NT2/D1 (cell line): ENCODE results near the gene LRRTM4.

Experiments
- SUZ12 ChIP-seq: IDR thresholded peaks from 2 replicates; pipeline ENCODE4 v1.6.1; 2011; ENCODE audit not compliant: insufficient read length, insufficient read depth; ENCODE audit errors: extremely low read depth
- YY1 ChIP-seq: IDR thresholded peaks from 2 replicates; pipeline ENCODE4 v1.6.1; 2011; ENCODE audit not compliant: insufficient read length, insufficient read depth
- ZNF274 ChIP-seq: IDR thresholded peaks from 2 replicates; pipeline ENCODE4 v1.6.1; 2011; ENCODE audit warnings: mild to moderate bottlenecking, low read depth, low read length

DNA sequence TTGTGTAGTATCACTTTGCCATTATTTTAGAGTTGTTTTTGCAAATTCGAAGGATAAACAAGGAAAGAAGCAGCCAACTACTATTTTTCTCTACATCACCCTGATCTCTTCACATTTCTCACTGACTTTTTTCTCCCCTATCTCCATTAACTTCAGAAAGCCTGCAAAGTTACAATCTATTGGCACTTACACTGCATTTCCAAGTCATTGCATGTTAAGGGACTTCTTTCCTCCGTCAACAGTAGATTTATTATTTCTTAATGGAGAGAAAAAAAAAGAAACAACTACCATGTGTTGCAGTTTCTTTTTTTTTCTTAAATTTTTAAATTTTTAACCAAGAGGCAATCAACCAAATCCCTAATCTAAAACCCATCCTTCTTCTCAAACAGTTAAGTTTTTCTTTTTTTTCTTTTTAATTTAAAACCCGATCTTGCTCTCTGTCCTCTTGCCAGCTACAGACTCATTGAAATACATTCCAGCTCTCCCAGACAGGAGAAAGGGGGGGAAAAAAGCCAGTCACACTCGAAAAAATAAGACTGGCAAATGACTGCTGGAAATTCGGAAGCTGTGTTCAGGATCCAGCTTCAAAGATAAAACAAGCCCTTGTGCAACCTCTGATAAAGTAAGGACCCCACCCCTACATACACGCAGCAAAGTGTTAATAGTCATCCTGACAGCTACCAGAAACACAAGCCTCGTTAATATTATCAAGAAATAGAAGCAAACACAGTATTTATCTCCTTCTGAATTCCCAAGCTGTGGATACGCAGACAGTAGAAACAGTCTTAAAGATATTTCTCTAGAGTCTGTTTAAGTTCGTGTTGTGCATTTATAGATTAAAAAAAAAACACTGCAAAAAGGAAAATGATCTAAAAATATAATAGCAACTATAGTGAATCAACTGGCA lies 1.3 kb downstream of the LRRTM4 start:
- TF ChIP-seq YY1, result no peak
- no peak for TF ChIP-seq SUZ12
- no peak for TF ChIP-seq ZNF274
